Measurements from ENCODE around the gene HBEGF.

Gene HBEGF

GRCh38 chr5:140336388-140336787 lies 10.0 kb downstream of the HBEGF start:
- DNase-seq (ENCODE audit: low read depth in 3 of 3): no peak

DNA sequence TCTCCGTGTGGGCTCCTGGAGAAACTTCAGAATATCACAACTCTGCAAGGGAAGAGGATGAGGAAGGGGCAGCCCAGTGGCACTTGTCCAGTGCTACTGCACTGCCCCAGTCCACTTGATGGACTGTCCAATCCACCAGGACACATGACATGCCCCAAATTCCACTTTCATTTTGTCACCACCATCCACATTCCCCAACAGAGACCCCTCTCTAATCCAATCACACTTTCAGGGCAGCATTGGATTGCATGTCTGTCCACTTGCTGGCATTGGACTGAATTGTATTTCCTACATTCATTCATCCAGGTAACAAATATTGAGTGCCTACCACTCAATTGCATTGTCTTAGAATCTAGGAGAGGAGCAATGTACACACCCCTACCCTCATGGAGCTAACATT lies 14.8 kb downstream of the HBEGF start:
- DNase-seq (ENCODE audit: low read depth in 3 of 3): no peak

DNA sequence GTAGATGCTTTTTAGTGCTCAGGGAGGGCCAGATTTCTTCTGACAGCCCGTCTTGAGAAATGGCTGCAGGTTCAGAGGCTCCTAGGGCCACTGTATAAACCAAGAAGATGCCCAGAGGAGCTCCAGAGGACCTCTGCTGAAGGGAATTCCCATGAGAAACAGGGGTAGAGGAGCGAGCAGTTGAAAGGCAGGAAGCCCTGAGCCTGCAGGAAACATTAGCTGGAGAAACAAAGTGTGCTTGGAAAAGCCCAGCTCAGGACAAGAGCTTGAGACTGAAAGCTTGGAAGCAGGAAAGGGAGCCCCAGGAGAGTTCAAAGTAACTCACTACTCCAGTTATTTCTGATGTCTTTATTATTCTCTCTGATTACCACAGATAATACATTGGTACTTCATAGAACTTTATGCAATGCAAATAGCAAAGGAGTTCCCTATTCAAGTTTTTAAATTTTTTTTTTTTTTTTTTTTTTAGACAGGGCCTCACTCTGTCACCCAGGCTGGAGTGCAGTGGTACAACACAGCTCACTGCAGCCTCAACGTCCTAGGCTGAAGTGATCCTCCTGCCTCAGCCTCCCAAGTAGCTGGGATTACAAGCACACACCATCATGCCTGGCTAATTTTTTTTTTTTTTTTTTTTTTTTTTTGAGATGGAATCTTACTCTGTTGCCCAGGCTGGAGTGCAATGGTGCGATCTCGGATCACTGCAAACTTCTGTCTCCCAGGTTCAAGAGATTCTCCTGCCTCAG lies 16.5 kb downstream of the HBEGF start:
- DNase-seq (ENCODE audit: low read depth in 3 of 3): no peak

- DNase-seq (ENCODE audit: low read depth in 3 of 3): no peak
Observed at GRCh38 chr5:140328036-140328764, 18.2 kb downstream of the HBEGF start.

DNA sequence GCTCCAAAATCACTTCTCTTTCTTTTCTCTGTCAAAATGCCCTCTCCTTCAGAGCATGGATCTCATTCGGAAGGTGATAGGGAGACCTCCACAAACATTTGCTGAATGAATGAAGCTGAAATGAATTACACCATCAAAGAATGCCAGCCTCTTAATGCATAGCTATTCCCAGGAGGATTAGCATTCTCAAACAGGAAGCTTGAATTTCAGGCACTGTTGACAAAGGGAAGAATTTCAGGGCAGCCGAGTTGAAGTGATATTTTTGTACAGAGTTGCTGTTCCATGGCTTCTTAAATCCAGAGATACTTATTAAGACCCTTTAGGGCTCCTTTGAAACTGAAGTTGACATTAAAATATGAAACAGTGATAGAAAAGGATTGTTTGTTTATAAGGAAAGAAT lies 18.8 kb downstream of the HBEGF start:
- no peak for DNase-seq (ENCODE audit: low read depth in 3 of 3)

- DNase-seq (ENCODE audit: low read depth in 3 of 3): no peak
Observed at GRCh38 chr5:140325486-140325885, 20.9 kb downstream of the HBEGF start.

DNA sequence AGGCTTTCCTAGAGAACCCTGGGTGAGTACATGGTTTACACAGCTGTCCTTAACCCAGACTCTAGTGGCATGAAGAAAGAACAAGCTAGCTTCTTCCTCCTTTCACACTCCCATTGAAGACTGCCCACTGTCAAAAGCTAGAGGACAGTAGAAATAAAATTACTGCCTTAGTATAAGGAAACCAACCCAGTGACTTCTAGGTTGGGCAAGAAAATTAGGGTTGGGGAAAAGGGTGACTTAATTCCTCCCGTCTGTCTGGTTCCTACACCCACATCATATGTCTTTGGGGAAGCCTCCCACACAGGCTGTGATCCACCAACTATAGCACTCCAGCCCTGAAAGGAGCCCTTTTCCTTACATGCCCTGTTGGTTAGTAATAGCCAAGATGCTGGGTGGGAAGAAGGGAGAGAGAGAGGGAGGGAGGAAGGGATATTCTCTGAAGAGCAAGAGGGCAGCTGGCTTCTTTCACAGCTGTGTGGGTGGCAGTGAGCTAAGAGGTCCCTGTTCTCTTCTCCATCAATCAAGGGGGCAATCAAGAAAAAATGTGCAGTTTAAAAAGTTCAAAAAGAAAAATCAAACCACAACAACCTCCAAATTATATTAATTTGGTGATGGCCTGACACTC lies 21.7 kb downstream of the HBEGF start:
- no peak for DNase-seq (ENCODE audit: low read depth in 3 of 3)

- DNase-seq (ENCODE audit: low read depth in 3 of 3): no peak
Observed at GRCh38 chr5:140324041-140324600, 22.3 kb downstream of the HBEGF start.

GRCh38 chr5:140322751-140323731 lies 23.4 kb downstream of the HBEGF start:
- no peak for DNase-seq (ENCODE audit: low read depth in 3 of 3)

DNA sequence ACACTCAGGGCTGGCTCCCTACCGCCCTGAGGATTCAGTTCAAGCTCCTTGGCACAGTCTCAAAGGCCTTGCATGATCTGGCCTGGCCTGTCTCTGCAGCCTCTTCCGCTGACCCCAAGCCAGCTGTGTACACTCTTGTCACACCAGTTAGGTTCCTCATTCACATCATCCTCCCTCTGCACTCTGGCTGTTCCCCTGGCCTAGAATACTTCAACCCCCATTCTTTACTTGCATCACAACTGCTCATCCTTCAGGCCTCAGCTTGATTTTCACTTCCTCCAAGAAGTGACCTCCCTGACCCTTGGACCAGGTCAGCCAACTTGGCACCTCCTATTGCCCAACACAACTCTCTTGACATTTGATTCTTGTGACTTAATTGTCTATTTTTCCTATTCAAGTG lies 24.6 kb downstream of the HBEGF start:
- no peak for DNase-seq (ENCODE audit: low read depth in 3 of 3)

GRCh38 chr5:140319833-140320232 lies 26.6 kb downstream of the HBEGF start:
- DNase-seq (ENCODE audit: low read depth in 3 of 3): no peak

DNA sequence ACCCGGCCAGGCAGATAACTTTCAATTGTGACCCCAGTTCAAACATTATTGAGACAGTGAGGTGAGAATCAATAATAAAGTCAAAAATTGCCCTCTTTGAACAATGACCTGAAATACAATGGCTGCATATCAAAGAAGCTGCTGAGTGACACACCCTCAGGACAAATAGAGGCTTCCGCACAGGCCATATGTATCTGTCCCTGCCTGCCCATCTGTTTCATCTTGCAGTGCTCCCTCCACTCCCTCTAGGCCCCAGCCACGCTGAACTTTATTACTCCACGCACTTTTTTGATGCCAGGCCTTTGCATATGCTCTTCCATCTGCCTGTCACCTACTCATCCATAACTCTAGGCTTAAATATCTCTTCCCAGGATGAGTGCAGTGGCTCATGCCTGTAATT lies 27.6 kb downstream of the HBEGF start:
- no peak for DNase-seq (ENCODE audit: low read depth in 3 of 3)

GRCh38 chr5:140317859-140318258 lies 28.5 kb downstream of the HBEGF start:
- no peak for DNase-seq (ENCODE audit: low read depth in 3 of 3)

DNA sequence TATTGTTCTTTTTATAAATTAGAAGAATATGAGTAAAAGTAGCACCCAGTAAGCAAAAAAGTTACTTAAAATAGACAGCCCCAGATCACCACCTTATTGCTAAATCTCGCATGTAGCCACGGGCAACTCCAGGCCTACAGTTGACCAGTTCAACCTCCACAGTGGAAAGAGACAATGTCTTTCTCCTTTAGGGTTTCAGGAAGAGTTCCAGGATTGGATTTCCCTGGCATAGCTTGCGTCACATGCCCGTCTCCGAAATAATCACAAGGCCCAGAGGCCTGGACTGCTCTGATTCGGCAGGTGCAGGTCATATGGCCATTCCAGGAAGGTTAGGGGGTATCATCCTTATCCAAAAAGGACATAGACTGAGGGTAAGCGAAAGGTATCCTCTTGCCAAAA lies 33.6 kb downstream of the HBEGF start:
- no peak for DNase-seq (ENCODE audit: low read depth in 3 of 3)

- DNase-seq (ENCODE audit: low read depth in 3 of 3): no peak
Observed at GRCh38 chr5:140312067-140312790, 34.2 kb downstream of the HBEGF start.

- no peak for DNase-seq (ENCODE audit: low read depth in 3 of 3)
Observed at GRCh38 chr5:140311011-140311467, 35.4 kb downstream of the HBEGF start.

DNA sequence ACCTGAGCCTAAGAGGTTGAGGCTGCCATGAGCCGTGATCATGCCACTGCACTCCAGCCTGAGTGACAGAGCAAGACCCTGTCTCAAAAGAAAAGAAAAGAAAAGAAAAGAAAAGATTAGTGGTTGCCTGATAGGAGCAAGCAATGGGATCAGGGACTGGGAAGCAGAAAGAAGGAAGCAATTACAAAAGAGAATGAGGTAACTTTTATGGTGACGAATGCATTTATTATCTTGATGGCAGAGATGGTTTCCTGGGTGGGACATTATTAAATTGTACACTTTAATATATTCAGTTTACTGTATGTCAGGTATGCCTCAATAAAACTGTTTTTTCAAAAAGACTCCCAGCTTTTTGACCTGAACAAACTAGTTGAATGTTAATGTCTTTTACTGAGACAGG lies 36.0 kb downstream of the HBEGF start:
- no peak for DNase-seq (ENCODE audit: low read depth in 3 of 3)

DNA sequence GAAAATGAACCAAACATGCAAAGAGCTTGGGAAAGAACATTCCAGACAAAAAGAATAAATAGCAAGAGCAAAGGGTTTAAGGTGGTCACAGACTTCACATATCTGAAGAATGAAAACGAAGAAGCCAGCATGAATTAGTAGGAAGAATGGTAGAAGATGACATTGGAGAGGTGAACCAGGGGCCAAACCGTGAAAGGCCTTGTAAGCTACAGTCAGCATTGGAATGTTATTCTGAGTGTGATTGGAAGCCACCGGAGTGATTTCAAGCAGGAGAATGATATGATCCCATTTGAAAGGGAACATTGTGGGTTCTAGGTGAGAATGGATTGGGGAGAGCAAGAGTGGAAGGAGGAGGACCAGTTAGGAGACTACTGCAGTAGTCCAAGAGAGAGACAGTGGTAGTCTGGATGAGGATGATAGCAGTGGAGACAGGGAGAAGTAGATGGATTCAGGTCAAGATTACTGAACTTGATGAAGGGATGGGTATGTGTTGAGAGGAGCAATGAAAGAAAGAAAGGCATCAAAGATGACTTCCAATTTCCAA lies 36.6 kb downstream of the HBEGF start:
- DNase-seq (ENCODE audit: low read depth in 3 of 3): no peak

GRCh38 chr5:140305471-140305870 lies 40.9 kb downstream of the HBEGF start:
- no peak for DNase-seq (ENCODE audit: low read depth in 3 of 3)

DNA sequence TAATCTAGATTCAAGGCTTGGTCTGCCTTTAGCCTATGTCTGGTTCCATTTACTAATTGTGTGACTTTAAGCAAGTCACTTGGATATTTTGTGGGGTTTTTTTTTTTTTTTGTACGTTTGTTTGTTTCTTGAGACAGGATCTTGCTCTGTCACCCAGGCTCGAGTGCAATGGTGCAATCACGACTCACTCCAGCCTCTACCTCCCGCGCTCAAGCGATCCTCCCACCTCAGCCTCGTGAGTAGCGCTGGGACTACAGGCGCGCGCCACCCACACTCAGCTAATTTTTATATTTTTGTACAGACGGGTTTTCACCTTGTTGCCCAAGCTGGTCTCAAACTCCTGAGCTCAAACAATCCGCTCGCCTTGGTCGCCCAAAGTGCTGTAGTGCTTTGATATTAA lies 42.4 kb downstream of the HBEGF start:
- DNase-seq (ENCODE audit: low read depth in 3 of 3): no peak
